CD4-positive, alpha-beta memory T cell (primary cell): ENCODE data around the gene MSI2. TPM values are rescaled to one million over a fixed set of nuclear protein-coding genes. Genes with fewer than 3 reads are reported as not detected.
A peak's percentile ranks its signal among the peaks of the same experiment; 100 is the strongest.

ENCODE experiments used
- CTCF ChIA-PET: fragments of 350-600 bp; sonication (Branson Sonifier 250); formaldehyde crosslinking; loops from one replicate; lab custom pipeline; 2021; ENCODE audit warnings: inconsistent platforms; ENCODE audit not compliant: partially characterized antibody; lab: Charles Lee
- POLR2A ChIA-PET: fragments of 350-600 bp; sonication (Branson Sonifier 250); formaldehyde crosslinking; loops from one replicate; lab custom pipeline; 2021; ENCODE audit not compliant: partially characterized antibody; lab: Charles Lee
- DNase-seq, 5 donors: peaks; one replicate each; pipeline versions ENCODE4 v3.0.0 to v3.0.0-alpha.2; 2020 to 2022; ENCODE audit warnings: mixed read lengths in 1 of 5
- H3K27ac ChIP-seq: one replicate; pipeline ENCODE4 v1.7.0; 2013; ENCODE audit warnings: low read depth, low read length
- H3K27me3 ChIP-seq: 2 replicates; pipeline ENCODE4 v1.7.0; 2013; ENCODE audit warnings: mild to moderate bottlenecking, low read length, moderate library complexity; ENCODE audit not compliant: insufficient read depth
- H3K36me3 ChIP-seq: 2 replicates; pipeline ENCODE4 v1.7.0; 2013; ENCODE audit warnings: mild to moderate bottlenecking, low read length, moderate library complexity; ENCODE audit not compliant: insufficient read depth
- H3K4me1 ChIP-seq: 2 replicates; pipeline ENCODE4 v1.7.0; 2013; ENCODE audit warnings: mild to moderate bottlenecking, low read length, moderate library complexity; ENCODE audit not compliant: insufficient read depth
- H3K4me3 ChIP-seq, 2 donors: one replicate each; pipeline ENCODE4 v1.7.0; 2013; ENCODE audit warnings: low read length in 2 of 2, mild to moderate bottlenecking in 1 of 2
- H3K9me3 ChIP-seq, 2 donors: one replicate each; pipeline ENCODE4 v1.7.0; 2013; ENCODE audit warnings: low read length in 2 of 2, control low read depth in 1 of 2; ENCODE audit not compliant: control insufficient read depth in 1 of 2
- H3K27ac Mint-ChIP-seq, 7 donors: one replicate each; pipeline ENCODE4 v1.8.0; 2020 to 2021; ENCODE audit warnings: mixed read lengths in 7 of 7, mild to moderate bottlenecking in 6 of 7, inconsistent platforms in 3 of 7, moderate library complexity in 3 of 7
- H3K27me3 Mint-ChIP-seq, 2 donors: one replicate each; pipeline ENCODE4 v1.8.0; 2020 to 2021; ENCODE audit warnings: mixed read lengths in 2 of 2
- H3K36me3 Mint-ChIP-seq, 2 donors: one replicate each; pipeline ENCODE4 v1.8.0; 2020 to 2021; ENCODE audit warnings: mixed read lengths in 2 of 2, inconsistent platforms in 1 of 2, mild to moderate bottlenecking in 1 of 2
- H3K4me1 Mint-ChIP-seq, 4 donors: one replicate each; pipeline ENCODE4 v1.8.0; 2020 to 2021; ENCODE audit warnings: mixed read lengths in 4 of 4, mild to moderate bottlenecking in 1 of 4
- H3K4me3 Mint-ChIP-seq, 8 donors: one replicate each; pipeline ENCODE4 v1.8.0; 2020 to 2021; ENCODE audit warnings: mixed read lengths in 8 of 8, mild to moderate bottlenecking in 7 of 8, moderate library complexity in 6 of 8, inconsistent platforms in 3 of 8
- H3K9me3 Mint-ChIP-seq, 8 donors: one replicate each; pipeline ENCODE4 v1.8.0; 2020 to 2021; ENCODE audit warnings: mixed read lengths in 8 of 8, mild to moderate bottlenecking in 5 of 8, inconsistent platforms in 3 of 8, moderate library complexity in 1 of 8
- intact Hi-C: fragments of 100-400 bp; cut with micrococcal nuclease; formaldehyde crosslinking; loops from one replicate; pipeline ENCODE4 v1.15.1; 2023
- polyA plus RNA-seq, 2 donors: library from polyadenylated mRNA; unstranded; fragments of 300-500 nt; fragmentation: Illumina TruSeq; gene quantifications; one replicate each; pipeline ENCODE4 v1.2.3, GENCODE V29; 2021
- total RNA-seq, 2 experiments: library from RNA; stranded (reverse); gene quantifications; one replicate each; pipeline ENCODE4 v1.2.3, GENCODE V29; 2021

MSI2 gene
- total and polyA plus RNA-seq, 4 experiments from 2014 or later: 2.1 to 110 (median 55.3) TPM

GRCh38 chr17:57701124-57701523 lies 444.8 kb downstream of the MSI2 start:
- Mint-ChIP-seq H3K27ac (no peak overlapping the region), H3K4me3 (no peak overlapping the region), H3K27me3 (no peaks in the 10 kb centered on the region), H3K36me3 (peaks cover 1 to 4% of the 10 kb centered on the region in 2 donors), H3K9me3 (no peaks in the 10 kb centered on the region), H3K4me1 (peaks cover 0 to 3% (median 0%) of the 10 kb centered on the region in 4 donors)
- POLR2A ChIA-PET: no interaction called here
- H3K27me3 ChIP-seq: no peaks in the 10 kb centered on the region
- peaks cover 21% of the 10 kb centered on the region for H3K4me1 ChIP-seq
- H3K36me3 ChIP-seq: no peaks in the 10 kb centered on the region
- no peak overlapping the region for H3K4me3 ChIP-seq
- intact Hi-C loops: no loop called here
- DNase-seq: no peak
- no peak overlapping the region for H3K27ac ChIP-seq
- CTCF ChIA-PET: no interaction called here
- no peaks in the 10 kb centered on the region for H3K9me3 ChIP-seq

GRCh38 chr17:57703273-57703672 lies 446.9 kb downstream of the MSI2 start:
- Histone ChIP-seq H3K9me3 (no peaks in the 10 kb centered on the region), H3K36me3 (no peaks in the 10 kb centered on the region), H3K4me1 (peaks cover 6% of the 10 kb centered on the region), H3K27me3 (no peaks in the 10 kb centered on the region), H3K4me3 (no peak overlapping the region), H3K27ac (no peak overlapping the region)
- Mint-ChIP-seq H3K36me3 (peaks cover 1 to 4% of the 10 kb centered on the region in 2 donors), H3K27ac (no peak overlapping the region), H3K9me3 (peaks cover 0 to 1% (median 0%) of the 10 kb centered on the region in 8 donors), H3K27me3 (no peaks in the 10 kb centered on the region), H3K4me1 (peaks cover 0 to 3% (median 0%) of the 10 kb centered on the region in 4 donors), H3K4me3 (no peak overlapping the region)
- intact Hi-C loops: no loop called here
- DNase-seq: no peak
- ChIA-PET CTCF (no interaction called here), POLR2A (no interaction called here)

GRCh38 chr17:57704448-57704847 lies 448.1 kb downstream of the MSI2 start:
- H3K4me1 Mint-ChIP-seq: no peaks in the 10 kb centered on the region
- no peaks in the 10 kb centered on the region for H3K27me3 Mint-ChIP-seq
- Histone ChIP-seq H3K4me1 (no peaks in the 10 kb centered on the region), H3K9me3 (no peaks in the 10 kb centered on the region), H3K36me3 (no peaks in the 10 kb centered on the region), H3K4me3 (no peak overlapping the region), H3K27ac (no peak overlapping the region), H3K27me3 (no peaks in the 10 kb centered on the region)
- peaks cover 0 to 1% (median 0%) of the 10 kb centered on the region in 8 donors for H3K9me3 Mint-ChIP-seq
- ChIA-PET CTCF (no interaction called here), POLR2A (no interaction called here)
- H3K36me3 Mint-ChIP-seq: peaks cover 1 to 4% of the 10 kb centered on the region in 2 donors
- DNase-seq: no peak
- intact Hi-C loops: no loop called here
- H3K27ac Mint-ChIP-seq: no peak overlapping the region
- peak overlapping the region in 1 of 8 donors; percentile 21 for H3K4me3 Mint-ChIP-seq

- peaks cover 0 to 3% (median 0%) of the 10 kb centered on the region in 8 donors for H3K9me3 Mint-ChIP-seq
- ChIA-PET POLR2A (no interaction called here), CTCF (interaction anchor here (0.8 to 1.6 kb wide), 2 partner anchors 9 to 34 kb away, joined by 3 read pairs; no protein-coding TSS in a partner anchor)
- H3K4me1 Mint-ChIP-seq: no peaks in the 10 kb centered on the region
- no peak overlapping the region for H3K4me3 ChIP-seq
- H3K27ac Mint-ChIP-seq: no peak overlapping the region
- H3K27ac ChIP-seq: no peak overlapping the region
- H3K36me3 Mint-ChIP-seq: peaks cover 1 to 4% of the 10 kb centered on the region in 2 donors
- no peaks in the 10 kb centered on the region for H3K27me3 ChIP-seq
- no peaks in the 10 kb centered on the region for H3K9me3 ChIP-seq
- H3K27me3 Mint-ChIP-seq: peaks cover 0 to 2% of the 10 kb centered on the region in 2 donors
- DNase-seq: no peak
- H3K4me3 Mint-ChIP-seq: no peak overlapping the region
- intact Hi-C loops: no loop called here
- no peaks in the 10 kb centered on the region for H3K36me3 ChIP-seq
- no peaks in the 10 kb centered on the region for H3K4me1 ChIP-seq
Measured at GRCh38 chr17:57705921-57706695, 449.8 kb downstream of the MSI2 start.

GRCh38 chr17:57706761-57707160 lies 450.4 kb downstream of the MSI2 start:
- no peaks in the 10 kb centered on the region for H3K9me3 ChIP-seq
- ChIA-PET CTCF (no interaction called here), POLR2A (no interaction called here)
- peak overlapping the region in 1 of 7 donors; percentile 21 for H3K27ac Mint-ChIP-seq
- intact Hi-C loops: no loop called here
- H3K9me3 Mint-ChIP-seq: peaks cover 0 to 3% (median 0%) of the 10 kb centered on the region in 8 donors
- no peaks in the 10 kb centered on the region for H3K27me3 ChIP-seq
- no peaks in the 10 kb centered on the region for H3K36me3 ChIP-seq
- H3K4me3 Mint-ChIP-seq: no peak overlapping the region
- peaks cover 0 to 8% of the 10 kb centered on the region in 2 donors for H3K27me3 Mint-ChIP-seq
- no peaks in the 10 kb centered on the region for H3K4me1 Mint-ChIP-seq
- peaks cover 1 to 4% of the 10 kb centered on the region in 2 donors for H3K36me3 Mint-ChIP-seq
- DNase-seq: no peak
- no peak overlapping the region for H3K4me3 ChIP-seq
- H3K4me1 ChIP-seq: no peaks in the 10 kb centered on the region
- H3K27ac ChIP-seq: no peak overlapping the region

- intact Hi-C loops: no loop called here
- H3K27ac Mint-ChIP-seq: no peak overlapping the region
- DNase-seq: no peak
- no peaks in the 10 kb centered on the region for H3K36me3 ChIP-seq
- H3K4me3 Mint-ChIP-seq: no peak overlapping the region
- POLR2A ChIA-PET: no interaction called here
- peaks cover 1 to 4% of the 10 kb centered on the region in 2 donors for H3K36me3 Mint-ChIP-seq
- no peak overlapping the region for H3K4me3 ChIP-seq
- H3K4me1 ChIP-seq: no peaks in the 10 kb centered on the region
- CTCF ChIA-PET: no interaction called here
- H3K9me3 Mint-ChIP-seq: peaks cover 0 to 3% (median 0%) of the 10 kb centered on the region in 8 donors
- H3K27me3 ChIP-seq: no peaks in the 10 kb centered on the region
- H3K9me3 ChIP-seq: no peaks in the 10 kb centered on the region
- H3K27me3 Mint-ChIP-seq: peaks cover 0 to 8% of the 10 kb centered on the region in 2 donors
- no peak overlapping the region for H3K27ac ChIP-seq
- H3K4me1 Mint-ChIP-seq: no peaks in the 10 kb centered on the region
Measured at GRCh38 chr17:57707892-57708291, 451.6 kb downstream of the MSI2 start.

- no peaks in the 10 kb centered on the region for H3K27me3 ChIP-seq
- no peaks in the 10 kb centered on the region for H3K9me3 ChIP-seq
- H3K36me3 ChIP-seq: no peaks in the 10 kb centered on the region
- intact Hi-C loops: no loop called here
- Mint-ChIP-seq H3K9me3 (peaks cover 0 to 3% (median 0%) of the 10 kb centered on the region in 8 donors), H3K36me3 (peaks cover 1 to 4% of the 10 kb centered on the region in 2 donors), H3K4me1 (no peaks in the 10 kb centered on the region), H3K4me3 (no peak overlapping the region), H3K27ac (peak overlapping the region in 1 of 7 donors; percentile 40), H3K27me3 (peaks cover 0 to 9% of the 10 kb centered on the region in 2 donors)
- no peak overlapping the region for H3K4me3 ChIP-seq
- POLR2A ChIA-PET: no interaction called here
- CTCF ChIA-PET: interaction anchor here (1.1 kb wide), 1 partner anchor 9 kb away, joined by 3 read pairs; no protein-coding TSS in a partner anchor
- no peak for DNase-seq
- H3K4me1 ChIP-seq: no peaks in the 10 kb centered on the region
- H3K27ac ChIP-seq: no peak overlapping the region
Measured at GRCh38 chr17:57708410-57708809, 452.1 kb downstream of the MSI2 start.
